Heart left ventricle (tissue), 13 donors: ENCODE results near the gene IL17D.

Experiments
- POLR2A ChIP-seq, 2 donors: fragments of 450-650 bp; IDR thresholded peaks; one replicate each; pipeline ENCODE4 v1.6.1; 2017; ENCODE audit warnings: antibody characterized with exemption in 2 of 2, mild to moderate bottlenecking in 2 of 2, moderate library complexity in 2 of 2
- TF ChIP-seq, protein P1 (sequence below), 12 donors: fragments of 200-600 bp; sonication (generic) in 4 of 12; IDR thresholded peaks; one replicate each; pipeline versions ENCODE4 v1.5.0 to v1.8.0; 2018 to 2022; ENCODE audit warnings: antibody characterized with exemption in 12 of 12, mild to moderate bottlenecking in 5 of 12
- donor health status: ischemic (EF 13 %, LVEDD 7.1; RV severe dilation, severe dysfunction).
- donor health status: DM: no; HTN: yes; CAD: no.
- donor health status: DM: no; HTN: no; CAD: no.
- donor health status: ischemic (EF 25% LVEDD 6.9; RV normal size, moderate dysfunction).
- donor health status: ischemic (EF 25% LVEDD 5.7; RV mildly dilated, moderate dysfunction).
- donor health status: ischemic (EF 35%, LVEDD 5.7; RV mildly dilated, moderate dysfunction).
- donor health status: nonischemic (EF 11% LVEDD 7.7; RV severe dilation, severe dysfunction).
- donor health status: DM: yes; HTN: yes; CAD: no.
- donor health status: PGD.
- donor health status: ischemic (EF 29% LVEDD 5.4; RV normal size, mild dysfunction).
- donor health status: nonischemic (EF 23%, LVEDD 6.1; RV moderate dilation, normal function).

DNA sequence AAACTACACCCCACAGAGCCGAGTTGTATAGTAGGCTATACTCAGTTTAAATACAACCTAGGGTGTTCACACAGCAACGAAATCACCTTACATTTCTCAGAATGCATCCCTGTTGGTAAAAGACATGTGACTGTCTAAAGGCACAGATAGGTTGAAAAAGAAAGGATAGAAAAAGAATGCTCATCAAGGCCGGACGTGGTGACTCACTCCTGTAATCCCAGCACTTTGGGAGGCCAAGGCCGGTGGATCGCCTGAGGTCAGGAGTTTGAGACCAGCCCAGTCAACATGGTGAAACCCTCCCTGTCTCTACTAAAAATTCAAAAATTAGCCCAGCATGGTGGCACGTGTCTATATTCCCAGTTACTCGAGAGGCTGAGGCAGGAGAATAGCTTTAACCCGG is 3.8 kb upstream of the IL17D start:
- TF ChIP-seq POLR2A (IDR thresholded peaks at IDR 0.05) = no peak
- TF ChIP-seq, protein P1, sequence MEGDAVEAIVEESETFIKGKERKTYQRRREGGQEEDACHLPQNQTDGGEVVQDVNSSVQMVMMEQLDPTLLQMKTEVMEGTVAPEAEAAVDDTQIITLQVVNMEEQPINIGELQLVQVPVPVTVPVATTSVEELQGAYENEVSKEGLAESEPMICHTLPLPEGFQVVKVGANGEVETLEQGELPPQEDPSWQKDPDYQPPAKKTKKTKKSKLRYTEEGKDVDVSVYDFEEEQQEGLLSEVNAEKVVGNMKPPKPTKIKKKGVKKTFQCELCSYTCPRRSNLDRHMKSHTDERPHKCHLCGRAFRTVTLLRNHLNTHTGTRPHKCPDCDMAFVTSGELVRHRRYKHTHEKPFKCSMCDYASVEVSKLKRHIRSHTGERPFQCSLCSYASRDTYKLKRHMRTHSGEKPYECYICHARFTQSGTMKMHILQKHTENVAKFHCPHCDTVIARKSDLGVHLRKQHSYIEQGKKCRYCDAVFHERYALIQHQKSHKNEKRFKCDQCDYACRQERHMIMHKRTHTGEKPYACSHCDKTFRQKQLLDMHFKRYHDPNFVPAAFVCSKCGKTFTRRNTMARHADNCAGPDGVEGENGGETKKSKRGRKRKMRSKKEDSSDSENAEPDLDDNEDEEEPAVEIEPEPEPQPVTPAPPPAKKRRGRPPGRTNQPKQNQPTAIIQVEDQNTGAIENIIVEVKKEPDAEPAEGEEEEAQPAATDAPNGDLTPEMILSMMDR (IDR thresholded peaks at IDR 0.05) = no peak
